Measurements from ENCODE around the gene HHIPL1.
"Not testable (repeated sequence)": the region's sequence is repeated elsewhere in the genome, so short reads cannot be mapped to it uniquely, and the experiment has no call there.

HHIPL1 gene

DNA sequence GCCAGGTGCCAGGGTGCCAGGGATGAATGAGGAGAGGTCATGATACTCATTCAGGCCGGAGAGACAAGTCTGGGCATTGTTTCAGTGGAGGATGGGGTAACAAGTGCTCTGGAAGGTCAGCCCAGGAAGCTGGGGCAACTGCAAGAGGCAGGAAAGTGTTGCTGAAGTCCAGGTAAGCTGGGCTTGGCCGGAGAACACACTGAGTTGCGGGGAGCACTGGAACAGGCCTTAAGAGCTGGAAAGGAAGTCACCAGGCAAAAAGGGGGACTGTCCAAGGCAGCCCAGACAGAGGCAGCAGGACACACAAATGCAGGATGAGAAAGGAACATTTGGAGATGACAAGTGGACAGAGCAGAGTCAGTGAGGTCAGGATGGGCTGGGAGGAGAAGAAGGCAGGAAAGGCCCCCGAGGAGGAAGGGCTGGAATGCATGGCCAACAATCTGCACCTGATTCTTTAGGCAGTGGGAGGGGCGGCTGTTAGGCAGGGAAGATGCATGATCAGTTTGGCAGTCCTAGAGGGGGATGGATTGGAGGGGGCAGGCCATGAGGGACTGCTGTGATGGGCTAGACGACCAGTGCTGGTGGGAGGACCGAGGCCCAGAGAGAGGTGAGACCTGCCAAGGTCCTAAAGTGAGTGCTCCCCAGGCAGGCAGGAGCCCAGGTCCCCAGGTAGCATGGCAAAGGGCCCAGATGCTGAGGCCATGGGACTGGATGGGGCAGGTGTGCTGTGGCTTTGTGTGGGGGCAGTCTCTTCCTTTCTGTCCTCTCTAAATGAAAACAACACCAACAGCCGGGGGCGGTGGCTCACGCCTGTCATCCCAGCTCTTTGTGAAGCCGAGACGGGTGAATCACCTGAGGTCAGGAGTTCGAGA, 17.2 kb upstream of the HHIPL1 start:
- H3K9me3 ChIP-seq (ENCODE audit: insufficient read depth, low read depth, low read length): no peaks in the 10 kb centered on the region
- peaks cover 4% of the 10 kb centered on the region; the same call in 1 of the 2 replicates for H3K4me1 ChIP-seq (ENCODE audit: insufficient read depth, low read length)
- no peaks in the 10 kb centered on the region for H3K27me3 ChIP-seq (ENCODE audit: insufficient read depth, low read length)
- no peak overlapping the region for H3K9ac ChIP-seq (ENCODE audit: low read depth, low read length)
- no peaks in the 10 kb centered on the region for H3K36me3 ChIP-seq (ENCODE audit: insufficient read depth, low read depth, low read length)
- H3K27ac ChIP-seq (ENCODE audit: low read length): no peak overlapping the region
- H3K4me3 ChIP-seq (ENCODE audit: low read length): no peak overlapping the region

DNA sequence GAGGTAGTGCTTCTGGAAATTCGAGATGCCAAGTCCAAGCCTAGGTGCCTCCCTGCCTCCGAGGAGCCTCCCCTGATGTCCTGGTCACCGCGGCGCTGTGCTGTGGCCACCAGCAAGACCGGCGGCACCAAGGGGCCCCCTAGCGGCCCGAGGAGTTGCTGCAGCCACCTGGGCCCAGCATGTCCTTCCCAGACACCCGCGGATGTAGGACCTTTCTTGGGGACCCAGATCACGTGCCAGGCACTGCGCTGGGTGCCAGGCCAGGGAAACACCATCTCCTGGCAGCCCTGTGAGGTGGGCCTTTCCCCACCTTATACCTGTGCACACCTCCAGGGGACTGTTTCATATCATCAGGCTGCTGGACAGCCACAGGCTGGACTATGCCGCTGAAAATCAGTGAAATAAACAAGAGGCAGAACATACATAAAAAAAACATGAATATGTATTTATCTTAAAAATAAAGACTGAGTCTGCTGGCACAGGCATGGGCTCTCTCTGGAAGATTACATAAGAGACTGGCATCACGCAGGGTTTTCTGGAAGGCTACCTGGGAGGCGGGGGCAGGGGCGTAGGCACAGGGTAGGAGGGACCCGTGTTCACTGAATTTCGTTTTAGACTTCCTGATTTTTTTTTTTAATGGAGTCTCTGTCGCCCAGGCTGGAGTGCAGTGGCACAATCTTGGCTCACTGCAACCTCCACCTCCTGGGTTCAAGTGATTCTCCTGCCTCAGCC, 15.9 kb upstream of the HHIPL1 start:
- H3K9ac ChIP-seq (ENCODE audit: low read depth, low read length): no peak overlapping the region
- no peak overlapping the region for H3K27ac ChIP-seq (ENCODE audit: low read length)
- no peaks in the 10 kb centered on the region for H3K9me3 ChIP-seq (ENCODE audit: insufficient read depth, low read depth, low read length)
- no peaks in the 10 kb centered on the region for H3K27me3 ChIP-seq (ENCODE audit: insufficient read depth, low read length)
- peaks cover 4% of the 10 kb centered on the region; the same call in 1 of the 2 replicates for H3K4me1 ChIP-seq (ENCODE audit: insufficient read depth, low read length)
- no peak overlapping the region for H3K4me3 ChIP-seq (ENCODE audit: low read length)
- no peaks in the 10 kb centered on the region for H3K36me3 ChIP-seq (ENCODE audit: insufficient read depth, low read depth, low read length)

DNA sequence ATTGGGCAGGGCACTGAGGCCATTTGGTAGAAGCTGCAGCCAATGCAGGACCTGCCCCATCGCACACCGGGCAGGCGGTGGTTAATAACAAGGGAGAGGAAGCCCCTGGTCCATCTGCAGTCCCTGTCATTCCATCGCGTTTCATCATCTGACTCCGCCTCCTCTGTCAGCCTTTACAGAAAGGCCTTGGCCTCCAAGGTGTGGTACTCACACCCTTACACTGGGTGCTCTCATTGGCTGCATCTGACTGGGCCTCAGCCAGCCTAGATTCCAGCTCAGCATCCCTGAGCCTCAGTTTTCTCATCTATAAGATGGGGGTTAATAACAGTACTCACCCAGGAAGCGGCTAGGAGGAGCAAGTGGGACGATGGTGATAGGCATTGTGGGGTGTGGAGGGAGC, 14.7 kb upstream of the HHIPL1 start:
- H3K36me3 ChIP-seq (ENCODE audit: insufficient read depth, low read depth, low read length): no peaks in the 10 kb centered on the region
- no peak overlapping the region for H3K27ac ChIP-seq (ENCODE audit: low read length)
- H3K4me3 ChIP-seq (ENCODE audit: low read length): no peak overlapping the region
- no peaks in the 10 kb centered on the region for H3K27me3 ChIP-seq (ENCODE audit: insufficient read depth, low read length)
- no peaks in the 10 kb centered on the region for H3K9me3 ChIP-seq (ENCODE audit: insufficient read depth, low read depth, low read length)
- H3K9ac ChIP-seq (ENCODE audit: low read depth, low read length): no peak overlapping the region
- peaks cover under 1% of the 10 kb centered on the region; the same call in 1 of the 2 replicates for H3K4me1 ChIP-seq (ENCODE audit: insufficient read depth, low read length)

DNA sequence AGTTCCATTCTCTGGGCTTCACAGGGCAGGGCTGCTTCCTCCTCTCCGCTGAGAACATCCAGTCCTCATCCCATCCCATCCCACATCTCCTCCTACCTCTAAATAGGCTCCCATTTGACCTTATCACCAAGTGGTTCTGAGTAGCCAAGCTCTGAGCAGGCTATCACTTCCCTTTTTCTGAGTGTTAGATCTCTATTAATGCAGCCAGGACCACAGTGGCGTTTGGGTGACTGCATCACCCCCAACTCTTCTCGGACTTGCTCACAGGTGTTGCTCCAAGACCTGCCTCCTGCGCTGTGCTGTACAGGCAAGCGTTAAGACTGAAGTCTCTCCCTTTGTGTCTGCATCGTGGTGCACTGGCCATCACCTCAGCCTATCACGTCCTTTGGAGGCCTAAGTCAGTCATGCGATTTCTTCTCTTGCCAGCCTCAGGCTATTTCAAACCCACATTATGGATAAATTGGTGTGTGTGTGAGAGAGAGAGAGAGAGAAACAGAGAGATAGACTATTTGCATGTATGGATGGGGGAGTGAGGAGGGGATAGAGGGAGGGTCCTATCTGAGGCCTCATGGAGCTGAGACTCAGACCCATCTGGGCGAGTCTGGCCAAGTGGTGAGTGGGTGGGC, 12.4 kb upstream of the HHIPL1 start:
- H3K27me3 ChIP-seq (ENCODE audit: insufficient read depth, low read length): no peaks in the 10 kb centered on the region
- no peaks in the 10 kb centered on the region for H3K9me3 ChIP-seq (ENCODE audit: insufficient read depth, low read depth, low read length)
- H3K27ac ChIP-seq (ENCODE audit: low read length): no peak overlapping the region
- H3K36me3 ChIP-seq (ENCODE audit: insufficient read depth, low read depth, low read length): no peaks in the 10 kb centered on the region
- H3K9ac ChIP-seq (ENCODE audit: low read depth, low read length): no peak overlapping the region
- no peaks in the 10 kb centered on the region for H3K4me1 ChIP-seq (ENCODE audit: insufficient read depth, low read length)
- H3K4me3 ChIP-seq (ENCODE audit: low read length): no peak overlapping the region

DNA sequence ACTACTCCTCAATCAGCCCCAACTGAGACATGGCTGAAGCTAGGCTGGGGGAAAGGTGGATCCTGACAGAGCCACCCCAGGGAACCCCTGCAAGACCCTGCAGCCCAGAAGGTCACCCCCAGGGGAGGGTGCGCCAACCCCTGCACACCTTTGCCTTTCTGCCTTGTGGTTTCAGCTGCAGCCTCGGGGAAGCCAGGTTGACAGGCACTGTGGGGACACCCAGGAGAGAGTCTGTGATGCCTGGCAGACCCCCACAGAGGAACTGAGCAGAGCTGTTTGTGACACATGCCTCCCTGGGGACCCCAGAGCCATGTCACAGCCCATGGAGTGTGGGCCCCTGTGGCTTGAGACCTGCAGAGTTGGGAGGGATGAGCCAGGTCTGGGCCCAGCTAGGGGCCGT, 11.8 kb upstream of the HHIPL1 start:
- Histone ChIP-seq H3K36me3 (ENCODE audit: insufficient read depth, low read depth, low read length) (no peaks in the 10 kb centered on the region), H3K4me1 (ENCODE audit: insufficient read depth, low read length) (no peaks in the 10 kb centered on the region), H3K27me3 (ENCODE audit: insufficient read depth, low read length) (no peaks in the 10 kb centered on the region), H3K9ac (ENCODE audit: low read depth, low read length) (no peak overlapping the region), H3K9me3 (ENCODE audit: insufficient read depth, low read depth, low read length) (no peaks in the 10 kb centered on the region), H3K4me3 (ENCODE audit: low read length) (no peak overlapping the region), H3K27ac (ENCODE audit: low read length) (no peak overlapping the region)

DNA sequence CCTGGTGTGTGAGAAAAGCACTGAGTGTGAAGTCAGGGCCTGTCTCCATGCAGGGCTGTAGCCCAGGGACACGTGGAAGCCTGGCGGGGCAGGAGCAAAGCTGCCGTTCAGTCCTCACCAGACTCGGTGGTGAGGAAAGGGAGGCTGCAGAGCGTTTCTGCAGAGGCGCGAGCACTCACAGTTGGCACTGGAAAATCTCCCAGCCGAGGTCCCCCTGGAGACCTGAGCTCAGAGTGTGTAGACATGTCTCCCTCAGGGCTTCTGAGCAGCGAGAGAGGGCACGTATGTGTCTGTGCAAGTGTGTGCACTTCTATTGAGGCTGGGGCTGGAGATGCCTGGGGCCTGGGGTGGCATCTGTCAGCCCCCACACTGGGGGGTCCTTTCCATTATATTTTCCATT, 11.0 kb upstream of the HHIPL1 start:
- Histone ChIP-seq H3K27ac (ENCODE audit: low read length) (no peak overlapping the region), H3K9me3 (ENCODE audit: insufficient read depth, low read depth, low read length) (no peaks in the 10 kb centered on the region), H3K9ac (ENCODE audit: low read depth, low read length) (no peak overlapping the region), H3K27me3 (ENCODE audit: insufficient read depth, low read length) (no peaks in the 10 kb centered on the region), H3K4me1 (ENCODE audit: insufficient read depth, low read length) (no peaks in the 10 kb centered on the region), H3K36me3 (ENCODE audit: insufficient read depth, low read depth, low read length) (no peaks in the 10 kb centered on the region), H3K4me3 (ENCODE audit: low read length) (no peak overlapping the region)

DNA sequence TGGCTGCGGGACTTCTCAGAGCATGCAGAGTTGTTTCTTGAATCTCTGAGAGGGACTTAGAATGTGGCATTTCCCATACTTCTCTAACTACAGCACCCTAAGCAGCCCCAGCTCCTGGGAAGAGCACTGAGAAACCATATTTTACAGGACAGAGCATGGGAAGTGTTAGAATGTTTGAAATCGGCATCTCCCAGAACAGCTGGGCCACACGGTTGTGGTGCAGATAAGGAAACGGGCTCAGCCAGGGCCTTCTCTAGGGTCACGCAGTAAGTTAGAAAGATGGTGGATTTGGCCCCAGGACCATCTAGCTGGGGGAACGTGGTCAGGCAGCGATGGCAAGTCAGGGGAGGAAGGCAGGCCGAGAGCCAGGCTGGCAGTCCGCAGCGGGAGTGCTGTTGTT, 10.5 kb upstream of the HHIPL1 start:
- no peaks in the 10 kb centered on the region for H3K36me3 ChIP-seq (ENCODE audit: insufficient read depth, low read depth, low read length)
- H3K4me3 ChIP-seq (ENCODE audit: low read length): no peak overlapping the region
- H3K27ac ChIP-seq (ENCODE audit: low read length): no peak overlapping the region
- no peaks in the 10 kb centered on the region for H3K4me1 ChIP-seq (ENCODE audit: insufficient read depth, low read length)
- no peaks in the 10 kb centered on the region for H3K9me3 ChIP-seq (ENCODE audit: insufficient read depth, low read depth, low read length)
- no peak overlapping the region for H3K9ac ChIP-seq (ENCODE audit: low read depth, low read length)
- no peaks in the 10 kb centered on the region for H3K27me3 ChIP-seq (ENCODE audit: insufficient read depth, low read length)

DNA sequence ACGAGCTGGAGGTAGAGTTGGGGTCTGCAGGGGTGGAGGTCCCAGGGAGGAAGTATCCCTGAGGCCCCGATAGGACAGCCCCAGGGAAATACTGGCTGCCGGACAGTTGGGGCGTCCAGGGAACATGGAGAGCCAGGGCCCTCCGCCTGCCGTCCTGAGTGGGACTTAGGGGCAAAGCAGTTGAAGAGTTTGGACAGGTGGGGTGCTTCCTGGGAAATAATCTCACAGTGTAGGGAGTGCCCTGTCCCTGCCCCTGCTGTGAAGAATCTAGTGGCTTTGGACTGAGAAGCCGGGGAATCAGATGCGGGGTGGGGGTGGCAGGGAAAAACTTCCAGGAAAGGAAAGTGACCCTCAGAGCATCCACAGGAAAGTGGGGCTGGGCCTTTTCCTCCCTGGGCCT, 9.8 kb upstream of the HHIPL1 start:
- Histone ChIP-seq H3K4me1 (ENCODE audit: insufficient read depth, low read length) (no peaks in the 10 kb centered on the region), H3K4me3 (ENCODE audit: low read length) (no peak overlapping the region), H3K27me3 (ENCODE audit: insufficient read depth, low read length) (no peaks in the 10 kb centered on the region), H3K9ac (ENCODE audit: low read depth, low read length) (no peak overlapping the region), H3K27ac (ENCODE audit: low read length) (no peak overlapping the region), H3K9me3 (ENCODE audit: insufficient read depth, low read depth, low read length) (no peaks in the 10 kb centered on the region), H3K36me3 (ENCODE audit: insufficient read depth, low read depth, low read length) (no peaks in the 10 kb centered on the region)

DNA sequence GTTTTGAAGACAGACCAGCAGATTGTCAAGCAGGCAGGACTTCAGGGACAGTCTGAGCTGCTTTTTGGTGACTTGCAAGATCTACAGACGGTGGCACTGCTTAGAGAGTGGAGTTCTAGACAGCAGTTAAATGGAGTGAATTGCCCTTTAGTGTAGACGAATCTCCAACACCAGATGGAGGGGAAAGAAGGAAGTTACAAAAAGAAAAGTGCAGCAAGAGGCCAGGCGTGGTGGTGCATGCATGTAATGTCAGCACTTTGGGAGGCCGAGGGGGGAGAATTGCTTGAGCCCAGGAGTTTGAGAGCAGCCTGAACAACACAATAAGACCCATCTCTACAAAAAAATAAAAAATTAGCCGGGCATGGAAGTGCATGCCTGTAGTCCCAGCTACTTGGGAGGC, 8.4 kb upstream of the HHIPL1 start:
- Histone ChIP-seq H3K36me3 (ENCODE audit: insufficient read depth, low read depth, low read length) (no peaks in the 10 kb centered on the region), H3K27ac (ENCODE audit: low read length) (no peak overlapping the region), H3K4me1 (ENCODE audit: insufficient read depth, low read length) (no peaks in the 10 kb centered on the region)

DNA sequence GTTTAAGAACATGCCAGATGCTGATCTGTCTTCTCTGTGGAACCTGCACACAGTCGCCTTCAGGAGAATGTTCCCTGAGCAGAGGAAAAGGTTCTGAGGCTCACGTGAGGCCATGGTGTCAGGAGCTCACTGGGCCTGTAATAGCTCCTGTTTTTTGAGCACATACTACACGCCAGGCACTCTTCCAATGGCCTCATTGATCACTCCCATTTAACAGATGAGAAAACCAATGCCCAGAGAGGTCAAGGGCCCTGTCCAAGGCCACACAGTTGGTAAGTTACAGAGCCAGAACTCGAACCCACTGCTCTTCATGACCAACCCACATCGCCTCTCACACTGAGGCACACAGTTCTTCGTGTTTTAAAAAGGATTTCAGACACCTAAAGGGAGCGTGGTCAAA, 7.3 kb upstream of the HHIPL1 start:
- H3K4me3 ChIP-seq (ENCODE audit: low read length): no peak overlapping the region
- no peaks in the 10 kb centered on the region for H3K27me3 ChIP-seq (ENCODE audit: insufficient read depth, low read length)
- no peaks in the 10 kb centered on the region for H3K4me1 ChIP-seq (ENCODE audit: insufficient read depth, low read length)
- no peak overlapping the region for H3K27ac ChIP-seq (ENCODE audit: low read length)
- no peaks in the 10 kb centered on the region for H3K9me3 ChIP-seq (ENCODE audit: insufficient read depth, low read depth, low read length)
- H3K36me3 ChIP-seq (ENCODE audit: insufficient read depth, low read depth, low read length): no peaks in the 10 kb centered on the region
- H3K9ac ChIP-seq (ENCODE audit: low read depth, low read length): no peak overlapping the region

More for the DNA sequence above, 8.4 kb upstream of the HHIPL1 start:
- no peak overlapping the region for H3K4me3 ChIP-seq (ENCODE audit: low read length)
- no peaks in the 10 kb centered on the region for H3K27me3 ChIP-seq (ENCODE audit: insufficient read depth, low read length)
- no peak overlapping the region for H3K9ac ChIP-seq (ENCODE audit: low read depth, low read length)
- no peaks in the 10 kb centered on the region for H3K9me3 ChIP-seq (ENCODE audit: insufficient read depth, low read depth, low read length)

DNA sequence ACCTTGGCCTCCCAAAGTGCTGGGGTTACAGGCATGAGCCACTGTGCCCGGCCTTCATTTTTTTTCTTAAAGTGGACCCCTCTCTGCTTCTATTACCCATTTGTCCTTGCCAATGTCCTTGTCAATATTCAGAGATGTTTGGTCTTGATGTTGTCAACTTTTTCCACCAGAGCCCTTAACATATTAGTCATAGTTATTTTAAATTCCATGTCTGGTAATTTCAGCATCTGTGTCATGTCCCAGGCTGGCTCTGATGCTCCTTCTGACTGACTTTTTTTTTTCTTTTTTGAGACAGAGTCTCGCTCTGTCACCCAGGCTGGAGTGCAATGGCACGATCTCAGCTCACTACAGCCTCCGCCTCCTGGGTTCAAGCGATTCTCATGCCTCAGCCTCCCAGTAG, 2.2 kb upstream of the HHIPL1 start:
- peaks cover 35% of the 10 kb centered on the region for H3K27me3 ChIP-seq (ENCODE audit: insufficient read depth, low read length)

More for the DNA sequence above, 2.2 kb upstream of the HHIPL1 start:
- H3K4me3 ChIP-seq (ENCODE audit: low read length); H3K9me3 ChIP-seq (ENCODE audit: insufficient read depth, low read depth, low read length); H3K27ac ChIP-seq (ENCODE audit: low read length); H3K9ac ChIP-seq (ENCODE audit: low read depth, low read length); H3K4me1 ChIP-seq (ENCODE audit: insufficient read depth, low read length); H3K36me3 ChIP-seq (ENCODE audit: insufficient read depth, low read depth, low read length): not testable (repeated sequence)

Measured in iPS-20b (cell line).